Measurements from ENCODE around the gene KIAA1671. TPM values are rescaled to one million over a fixed set of nuclear protein-coding genes. Genes with fewer than 3 reads are reported as not detected.

Gene KIAA1671
- total RNA-seq, 4 donors from 2014 or later = 20.9 to 41.8 (median 28.4) TPM

GRCh38 chr22:25174156-25174887, 221.8 kb downstream of the KIAA1671 start:
- Histone ChIP-seq H3K4me1 (no peaks in the 10 kb centered on the region), H3K36me3 (peaks cover 0 to 86% of the 10 kb centered on the region in 2 donors), H3K4me3 (no peak overlapping the region), H3K27ac (no peak overlapping the region), H3K9me3 (peaks cover 0 to 2% (median 0%) of the 10 kb centered on the region in 3 donors), H3K27me3 (no peaks in the 10 kb centered on the region)
- ATAC-seq = no peak
- 65 to 89% methylated on average over 2 to 3 of the region's 13 CpGs for WGBS, 2 donors (ENCODE audit: low coverage in 1 of 2)
- TF ChIP-seq POLR2AphosphoS5 (IDR thresholded peaks at IDR 0.05) (no peak), CTCF (IDR thresholded peaks at IDR 0.05) (no peak), POLR2A (IDR thresholded peaks at IDR 0.05) (no peak), EP300 (IDR thresholded peaks at IDR 0.05) (no peak)

GRCh38 chr22:25174888-25175411, 222.4 kb downstream of the KIAA1671 start:
- H3K27ac ChIP-seq = no peak overlapping the region
- no peak for TF ChIP-seq CTCF (IDR thresholded peaks at IDR 0.05)
- no peak for TF ChIP-seq POLR2AphosphoS5 (IDR thresholded peaks at IDR 0.05)
- TF ChIP-seq POLR2A (IDR thresholded peaks at IDR 0.05) = no peak
- no peak for TF ChIP-seq EP300 (IDR thresholded peaks at IDR 0.05)
- no peaks in the 10 kb centered on the region for H3K4me1 ChIP-seq
- WGBS, 2 donors (ENCODE audit: low coverage in 1 of 2) = 63% methylated on average over 3 of the region's 6 CpGs; no CpG with 5 or more reads in 1 of the 2 donors
- H3K9me3 ChIP-seq = peaks cover 0 to 9% (median 0%) of the 10 kb centered on the region in 3 donors
- no peak overlapping the region for H3K4me3 ChIP-seq
- H3K36me3 ChIP-seq = peaks cover 0 to 93% of the 10 kb centered on the region in 2 donors
- ATAC-seq = no peak
- H3K27me3 ChIP-seq = no peaks in the 10 kb centered on the region

GRCh38 chr22:25176175-25176574, 223.7 kb downstream of the KIAA1671 start:
- H3K36me3 ChIP-seq = peaks cover 0 to 98% of the 10 kb centered on the region in 2 donors
- WGBS, 2 donors (ENCODE audit: low coverage in 1 of 2) = 95% methylated on average over 4 of the region's 6 CpGs; no CpG with 5 or more reads in 1 of the 2 donors
- H3K27ac ChIP-seq = no peak overlapping the region

GRCh38 chr22:25176799-25177198, 224.3 kb downstream of the KIAA1671 start:
- Histone ChIP-seq H3K27ac (no peak overlapping the region), H3K4me3 (no peak overlapping the region), H3K4me1 (no peaks in the 10 kb centered on the region), H3K9me3 (peaks cover 0 to 11% (median 0%) of the 10 kb centered on the region in 3 donors), H3K36me3 (peaks cover 0 to 97% of the 10 kb centered on the region in 2 donors), H3K27me3 (no peaks in the 10 kb centered on the region)
- TF ChIP-seq POLR2AphosphoS5 (IDR thresholded peaks at IDR 0.05) (no peak), CTCF (IDR thresholded peaks at IDR 0.05) (no peak), POLR2A (IDR thresholded peaks at IDR 0.05) (no peak), EP300 (IDR thresholded peaks at IDR 0.05) (no peak)
- WGBS, 2 donors (ENCODE audit: low coverage in 1 of 2) = no CpG with 5 or more reads among the region's 3 CpGs
- no peak for ATAC-seq

More at GRCh38 chr22:25176175-25176574, 223.7 kb downstream of the KIAA1671 start:
- Histone ChIP-seq H3K4me3 (no peak overlapping the region), H3K4me1 (no peaks in the 10 kb centered on the region), H3K9me3 (peaks cover 0 to 11% (median 0%) of the 10 kb centered on the region in 3 donors), H3K27me3 (no peaks in the 10 kb centered on the region)
- no peak for ATAC-seq
- no peak for TF ChIP-seq POLR2AphosphoS5 (IDR thresholded peaks at IDR 0.05)

- peaks cover 0 to 96% of the 10 kb centered on the region in 2 donors for H3K36me3 ChIP-seq
- H3K27ac ChIP-seq = no peak overlapping the region
- peaks cover 0 to 11% (median 0%) of the 10 kb centered on the region in 3 donors for H3K9me3 ChIP-seq
- H3K4me1 ChIP-seq = no peaks in the 10 kb centered on the region
- TF ChIP-seq POLR2AphosphoS5 (IDR thresholded peaks at IDR 0.05) = no peak
- TF ChIP-seq EP300 (IDR thresholded peaks at IDR 0.05) = no peak
- no peak for TF ChIP-seq POLR2A (IDR thresholded peaks at IDR 0.05)
- TF ChIP-seq CTCF (IDR thresholded peaks at IDR 0.05) = no peak
- no peak for ATAC-seq
- H3K27me3 ChIP-seq = no peaks in the 10 kb centered on the region
- 68 to 98% methylated on average over 3 to 7 of the region's 13 CpGs for WGBS, 2 donors (ENCODE audit: low coverage in 1 of 2)
- H3K4me3 ChIP-seq = no peak overlapping the region
Measured at GRCh38 chr22:25177226-25177625, 224.7 kb downstream of the KIAA1671 start.

Data from gastroesophageal sphincter (tissue), 4 donors.